ENCODE results near the gene ULK2.

- TF ChIP-seq CTCF (IDR thresholded peaks at IDR 0.05; ENCODE audit: low read depth, low read length) (peak; percentile 56), EZH2phosphoT487 (IDR thresholded peaks at IDR 0.05; ENCODE audit: low read depth) (no peak)
Observed at GRCh38 chr17:19766421-19767270, 101.1 kb downstream of the ULK2 start.

All from OCI-LY3 (cell line).